Retinal pigment epithelial cell (primary cell): Measurements from ENCODE around the gene SLC13A1.
"Not testable (repeated sequence)": the region's sequence is repeated elsewhere in the genome, so short reads cannot be mapped to it uniquely, and the experiment has no call there.

Experiments
- DNase-seq: peaks from one replicate; pipeline ENCODE4 v3.0.0-alpha.2; 2010; ENCODE audit warnings: low read depth
- H3K4me3 ChIP-seq: 2 replicates; pipeline ENCODE4 v1.5.1; 2011; ENCODE audit warnings: mild to moderate bottlenecking, low read length, control low read depth, moderate library complexity
- TF ChIP-seq, protein P1 (sequence below): conservative IDR thresholded peaks from 2 replicates; pipeline ENCODE4 v1.5.1; 2011; ENCODE audit warnings: low read depth, low read length, control low read depth, inconsistent platforms

Gene SLC13A1

DNA sequence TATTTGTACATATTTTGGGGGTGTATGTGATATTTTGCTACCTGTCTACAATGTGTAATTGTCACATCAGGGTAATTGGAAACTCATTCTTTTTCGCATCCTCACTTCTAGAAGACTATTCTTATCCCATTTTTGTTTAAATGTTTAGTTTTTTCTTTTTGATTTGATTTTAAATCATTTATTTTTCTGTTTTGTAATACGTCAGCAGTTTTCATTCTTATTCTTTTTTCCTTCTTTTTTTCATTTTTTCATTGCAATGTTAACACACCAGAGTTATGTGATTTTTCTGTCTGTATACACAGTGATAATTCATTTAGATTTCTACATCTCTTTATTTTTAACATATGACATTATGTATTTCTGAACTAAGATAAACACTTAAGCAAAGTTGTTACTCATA, 85.5 kb downstream of the SLC13A1 start:
- TF ChIP-seq, protein P1, sequence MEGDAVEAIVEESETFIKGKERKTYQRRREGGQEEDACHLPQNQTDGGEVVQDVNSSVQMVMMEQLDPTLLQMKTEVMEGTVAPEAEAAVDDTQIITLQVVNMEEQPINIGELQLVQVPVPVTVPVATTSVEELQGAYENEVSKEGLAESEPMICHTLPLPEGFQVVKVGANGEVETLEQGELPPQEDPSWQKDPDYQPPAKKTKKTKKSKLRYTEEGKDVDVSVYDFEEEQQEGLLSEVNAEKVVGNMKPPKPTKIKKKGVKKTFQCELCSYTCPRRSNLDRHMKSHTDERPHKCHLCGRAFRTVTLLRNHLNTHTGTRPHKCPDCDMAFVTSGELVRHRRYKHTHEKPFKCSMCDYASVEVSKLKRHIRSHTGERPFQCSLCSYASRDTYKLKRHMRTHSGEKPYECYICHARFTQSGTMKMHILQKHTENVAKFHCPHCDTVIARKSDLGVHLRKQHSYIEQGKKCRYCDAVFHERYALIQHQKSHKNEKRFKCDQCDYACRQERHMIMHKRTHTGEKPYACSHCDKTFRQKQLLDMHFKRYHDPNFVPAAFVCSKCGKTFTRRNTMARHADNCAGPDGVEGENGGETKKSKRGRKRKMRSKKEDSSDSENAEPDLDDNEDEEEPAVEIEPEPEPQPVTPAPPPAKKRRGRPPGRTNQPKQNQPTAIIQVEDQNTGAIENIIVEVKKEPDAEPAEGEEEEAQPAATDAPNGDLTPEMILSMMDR, result no peak
- H3K4me3 ChIP-seq, result no peak overlapping the region
- DNase-seq, result no peak

GRCh38 chr7:123112833-123113232, 86.9 kb downstream of the SLC13A1 start:
- H3K4me3 ChIP-seq, result no peak overlapping the region
- TF ChIP-seq, protein P1, result no peak
- no peak for DNase-seq

DNA sequence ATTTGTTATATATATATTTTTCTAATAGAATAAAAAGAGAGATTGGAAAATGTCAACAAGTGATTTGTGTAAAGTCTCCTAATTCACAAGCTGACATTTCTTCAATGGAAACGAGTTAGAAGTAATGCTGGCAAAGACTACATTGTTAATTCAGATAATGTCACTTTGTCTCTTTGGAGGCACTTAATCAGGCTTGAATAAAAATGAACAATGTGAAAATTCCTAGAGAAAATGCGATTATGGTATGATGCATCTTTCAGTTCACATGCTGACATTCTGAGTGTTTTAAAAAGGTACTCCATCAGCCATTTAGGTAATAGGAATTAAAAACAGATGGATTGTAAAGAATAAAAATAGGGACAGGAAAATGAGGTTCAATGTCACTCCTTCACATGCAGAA, 100.1 kb downstream of the SLC13A1 start:
- DNase-seq, result no peak
- TF ChIP-seq, protein P1, result no peak
- H3K4me3 ChIP-seq, result no peak overlapping the region

DNA sequence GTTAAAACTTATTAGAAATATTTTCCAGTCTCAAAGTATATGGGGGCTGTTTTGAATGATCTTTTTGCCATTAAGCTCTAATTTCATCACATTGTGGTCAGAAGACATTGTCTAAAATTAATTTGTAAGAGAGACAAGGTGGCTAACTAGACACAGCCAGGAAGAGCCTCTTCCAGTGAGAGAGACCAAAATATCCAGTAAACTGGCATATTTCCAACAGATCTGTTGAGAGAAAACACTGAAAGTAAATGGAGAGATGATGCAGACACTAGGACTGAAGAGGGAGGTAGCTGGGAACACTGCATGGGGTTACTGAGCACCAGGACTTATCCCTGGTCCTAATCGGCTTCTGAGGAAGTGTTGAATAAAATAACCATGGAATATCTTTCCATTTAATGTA, 102.8 kb downstream of the SLC13A1 start:
- TF ChIP-seq, protein P1, result no peak
- H3K4me3 ChIP-seq, result no peak overlapping the region
- DNase-seq, result no peak

- TF ChIP-seq, protein P1, result no peak
- no peak overlapping the region for H3K4me3 ChIP-seq
- no peak for DNase-seq
Observed at GRCh38 chr7:123096434-123096833, 103.3 kb downstream of the SLC13A1 start.

DNA sequence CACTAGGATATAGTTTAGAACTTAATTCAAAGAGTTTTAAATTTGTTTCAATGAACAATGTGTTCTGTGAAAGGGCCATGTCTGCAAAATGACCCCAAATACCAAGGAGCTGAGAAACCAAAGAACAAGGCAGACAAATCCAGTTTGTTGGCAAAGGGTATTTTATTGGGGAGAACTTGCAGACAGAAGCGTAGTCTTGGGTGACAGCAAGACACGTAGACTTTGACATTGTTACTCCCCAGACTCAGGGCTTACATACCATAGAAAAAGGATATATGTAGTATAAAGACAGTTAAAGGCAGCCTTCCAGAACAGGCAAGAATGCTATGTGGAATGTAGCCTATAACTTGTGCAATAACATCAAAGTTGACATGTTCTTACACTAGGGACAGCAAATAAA, 109.3 kb downstream of the SLC13A1 start:
- DNase-seq, result no peak
- TF ChIP-seq, protein P1, result no peak
- H3K4me3 ChIP-seq, result no peak overlapping the region

DNA sequence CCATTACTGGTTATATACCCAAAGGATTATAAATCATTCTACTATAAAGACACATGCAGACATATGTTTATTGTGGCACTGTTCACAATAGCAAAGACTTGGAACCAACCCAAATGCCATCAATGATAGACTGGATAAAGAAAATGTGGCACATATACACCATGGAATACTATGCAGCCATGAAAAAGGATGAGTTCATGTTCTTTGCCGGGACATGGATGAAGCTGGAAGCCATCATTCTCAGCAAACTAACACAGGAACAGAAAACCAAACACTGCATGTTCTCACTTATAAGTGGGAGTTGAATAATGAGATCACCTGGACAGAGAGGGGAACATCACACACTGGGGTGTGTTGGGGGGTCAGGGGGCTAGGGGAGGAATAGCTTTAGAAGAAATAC, 112.9 kb downstream of the SLC13A1 start:
- H3K4me3 ChIP-seq, DNase-seq: not testable (repeated sequence)

GRCh38 chr7:123084861-123085260, 114.9 kb downstream of the SLC13A1 start:
- not testable (repeated sequence) for DNase-seq, H3K4me3 ChIP-seq
